Middle frontal gyrus (tissue), 1 donor: ENCODE measurements around the gene MAGI1.

Experiments used
- DNase-seq: peaks from one replicate; pipeline ENCODE4 v3.0.0-alpha.2; 2015; ENCODE audit warnings: low spot score; ENCODE audit errors: extremely low spot score

The MAGI1 gene

GRCh38 chr3:65843732-65844131, 195.0 kb downstream of the MAGI1 start:
- DNase-seq = no peak

GRCh38 chr3:65837604-65838003, 201.1 kb downstream of the MAGI1 start:
- DNase-seq = no peak

GRCh38 chr3:65836047-65836446, 202.7 kb downstream of the MAGI1 start:
- no peak for DNase-seq

GRCh38 chr3:65833761-65834505, 204.8 kb downstream of the MAGI1 start:
- no peak for DNase-seq

DNA sequence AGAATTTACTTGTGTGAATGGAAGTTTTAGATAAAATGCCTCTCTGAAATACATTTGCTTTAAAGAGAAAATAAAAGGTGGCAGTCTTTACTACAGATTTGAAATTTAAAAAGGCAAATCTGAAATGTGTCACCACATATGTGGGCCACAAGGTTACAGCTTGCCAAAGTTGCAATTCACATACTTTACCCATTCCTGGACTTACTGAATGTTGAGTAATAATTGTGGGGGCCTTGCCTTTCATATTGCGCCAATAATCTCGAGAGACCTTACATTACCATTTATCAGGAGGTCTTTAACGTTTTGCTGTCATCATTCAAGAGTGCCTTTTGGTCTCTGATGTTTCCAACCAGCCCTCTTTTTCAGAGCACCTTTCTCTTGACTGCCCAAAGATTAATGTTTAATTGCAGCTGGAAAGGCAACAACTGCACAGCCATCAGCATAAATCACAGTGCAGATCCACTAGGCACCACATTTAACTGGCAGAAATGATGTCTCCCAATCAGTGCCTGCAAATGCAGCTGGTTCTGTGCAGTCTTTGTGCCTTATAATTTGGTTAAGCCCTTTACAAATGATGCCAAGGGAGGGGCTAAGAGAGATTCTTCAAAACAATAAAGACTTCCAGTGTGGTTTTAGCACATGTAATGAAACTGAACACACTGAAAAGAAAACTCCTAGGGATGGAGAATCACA, 206.8 kb downstream of the MAGI1 start:
- DNase-seq = no peak

GRCh38 chr3:65830948-65831732, 207.6 kb downstream of the MAGI1 start:
- no peak for DNase-seq

DNA sequence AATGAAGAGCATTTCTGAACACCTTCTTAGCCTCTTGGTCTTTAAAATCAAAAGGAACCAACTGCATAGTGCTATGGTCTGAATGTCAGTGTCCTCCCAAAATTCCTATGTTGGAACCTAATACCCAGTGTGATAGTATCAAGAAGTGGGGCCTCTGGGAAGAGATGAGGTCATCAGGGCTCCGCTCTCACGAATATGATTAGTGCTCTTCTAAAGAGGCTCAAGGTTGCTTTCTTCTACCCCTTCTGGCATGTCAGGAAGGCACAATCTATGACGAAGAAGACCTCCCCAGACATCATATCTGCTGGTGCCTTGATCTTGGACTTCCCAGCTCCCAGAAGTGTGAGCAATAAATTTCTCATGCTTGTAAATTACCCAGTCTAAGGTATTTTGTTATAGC, 209.5 kb downstream of the MAGI1 start:
- no peak for DNase-seq

- DNase-seq = no peak
Measured at GRCh38 chr3:65828706-65829105, 210.0 kb downstream of the MAGI1 start.

DNA sequence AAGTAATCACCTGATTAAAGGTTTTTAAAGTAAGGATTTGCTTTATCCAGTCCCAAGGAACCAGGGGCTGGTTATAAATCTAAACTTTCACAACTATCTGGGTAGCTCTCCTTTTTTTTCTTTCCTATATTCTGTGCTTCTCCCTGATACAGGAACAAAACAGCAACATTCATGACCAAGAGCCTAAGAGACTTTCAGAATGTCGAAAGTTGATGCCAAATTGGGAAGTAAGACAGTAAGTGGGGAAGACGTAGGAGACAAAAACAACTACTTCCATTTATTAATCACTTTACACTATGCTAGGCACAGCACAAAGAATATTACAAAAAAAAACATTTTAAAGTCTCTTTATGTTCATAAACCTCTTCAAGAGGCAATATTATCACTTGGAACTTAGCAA, 211.6 kb downstream of the MAGI1 start:
- no peak for DNase-seq

DNA sequence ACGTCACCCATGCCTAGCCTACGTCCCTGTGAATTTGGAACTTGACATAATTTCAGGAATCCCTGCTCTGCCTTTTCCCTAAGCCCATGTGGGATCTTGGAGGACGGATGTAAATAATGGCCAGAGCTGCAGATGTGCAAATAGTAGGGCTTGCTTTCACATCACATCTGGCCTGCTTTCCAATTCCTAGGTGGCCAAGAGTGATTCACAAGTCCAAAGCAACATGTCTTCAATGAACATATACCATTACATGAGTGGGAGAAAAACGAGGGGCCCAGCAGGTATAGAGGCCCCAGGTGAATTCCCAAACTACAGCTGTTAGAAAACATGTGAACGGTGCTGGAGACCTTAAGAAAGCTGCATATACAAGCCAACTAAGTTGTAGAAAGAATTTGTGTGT, 214.6 kb downstream of the MAGI1 start:
- DNase-seq = no peak

- DNase-seq = no peak
Measured at GRCh38 chr3:65820600-65820999, 218.1 kb downstream of the MAGI1 start.

GRCh38 chr3:65819896-65820295, 218.8 kb downstream of the MAGI1 start:
- no peak for DNase-seq

GRCh38 chr3:65817553-65818126, 221.1 kb downstream of the MAGI1 start:
- no peak for DNase-seq

DNA sequence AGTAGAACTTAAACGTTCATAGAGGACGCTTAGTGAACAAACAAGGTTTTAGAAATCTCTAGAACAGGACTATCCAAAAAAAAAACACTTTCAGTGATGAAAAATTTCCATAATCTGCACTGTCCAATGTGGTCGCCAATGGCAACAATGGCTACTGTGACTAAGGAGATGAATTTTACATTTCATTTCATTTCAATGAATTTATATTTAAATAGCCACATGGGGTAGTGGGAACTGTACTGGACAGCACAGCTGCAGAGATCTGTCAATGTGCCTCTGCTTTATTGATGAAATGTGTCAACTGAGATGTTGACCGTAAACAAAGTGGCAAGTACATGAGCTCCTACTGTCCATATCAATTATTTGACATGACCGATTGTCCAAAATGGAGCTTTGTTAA, 222.5 kb downstream of the MAGI1 start:
- no peak for DNase-seq

DNA sequence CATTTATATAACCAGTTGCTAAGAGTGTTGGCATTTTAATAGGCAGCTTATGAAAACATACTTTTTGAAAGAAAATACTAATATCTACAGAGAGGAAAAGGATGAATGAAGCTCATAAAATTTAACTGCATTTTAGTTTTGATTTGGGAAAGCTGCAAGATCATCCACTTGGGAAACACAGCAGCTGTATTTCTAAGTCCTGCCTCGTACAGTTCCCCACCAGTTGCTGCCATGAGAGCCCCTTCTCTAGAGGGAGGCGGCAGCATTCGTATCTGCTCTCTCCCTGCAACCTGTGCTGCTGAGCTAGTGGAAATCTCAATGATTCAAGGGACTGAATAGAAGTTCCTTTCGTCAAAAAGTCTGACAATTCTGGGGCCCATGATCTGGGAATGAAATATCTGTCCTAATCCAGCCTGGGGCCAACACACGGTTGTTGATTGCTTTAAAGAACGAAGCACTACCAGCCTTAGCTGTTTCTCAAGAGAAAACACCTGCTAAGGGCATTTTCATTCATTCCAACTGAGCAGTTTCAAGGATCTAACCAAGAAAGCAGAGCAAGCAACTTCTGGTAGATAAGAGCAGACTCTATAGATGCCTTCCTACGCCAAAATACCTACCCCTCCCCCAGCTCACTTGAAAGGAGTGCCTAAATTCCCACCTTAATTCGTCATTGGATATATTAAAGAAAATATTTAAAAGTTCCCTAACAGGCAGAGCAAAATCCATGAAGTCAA, 223.7 kb downstream of the MAGI1 start:
- DNase-seq = no peak

DNA sequence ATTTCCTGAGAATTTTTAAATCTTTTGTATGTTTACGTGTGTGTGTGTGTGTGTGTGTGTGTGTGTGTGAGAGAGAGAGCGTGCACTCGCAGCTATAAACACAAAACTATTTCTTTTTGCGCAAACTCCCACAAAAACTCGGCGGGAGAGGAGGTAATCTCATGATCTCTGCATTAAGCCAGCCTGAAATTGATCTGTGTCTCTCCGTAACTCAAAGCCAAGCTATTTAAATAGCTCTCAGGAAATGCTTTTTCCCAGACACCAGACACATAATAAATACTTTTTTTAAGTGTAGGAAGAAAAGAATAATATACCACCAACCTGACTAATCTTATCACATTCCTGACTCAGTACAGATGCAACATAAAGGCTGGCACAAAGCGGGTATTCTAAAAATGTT, 226.8 kb downstream of the MAGI1 start:
- no peak for DNase-seq

GRCh38 chr3:65811086-65811761, 227.5 kb downstream of the MAGI1 start:
- no peak for DNase-seq

- DNase-seq = no peak
Measured at GRCh38 chr3:65810302-65810701, 228.4 kb downstream of the MAGI1 start.

DNA sequence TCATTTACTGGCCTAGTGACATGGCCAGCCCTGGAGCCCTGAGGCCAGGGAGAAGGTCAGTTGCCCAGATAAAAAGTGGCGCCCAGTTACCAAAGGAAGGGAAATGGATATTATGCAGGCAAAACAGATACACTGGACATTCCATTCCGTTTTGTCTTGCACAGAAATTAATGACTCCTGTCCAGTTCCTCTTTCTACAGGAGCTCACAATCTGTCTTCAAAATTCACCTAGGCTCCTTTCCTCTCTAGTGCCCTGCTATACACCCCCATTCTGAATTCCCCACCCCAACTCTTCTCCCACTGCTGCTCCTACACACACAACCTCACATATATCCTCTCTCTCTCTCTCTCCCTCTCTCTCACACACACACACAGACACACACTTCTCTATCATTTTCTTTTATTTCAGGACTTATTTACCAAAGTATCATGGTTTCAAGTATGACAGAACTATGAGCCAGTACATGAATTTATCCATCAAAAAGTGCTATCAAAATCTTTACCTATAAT, 229.0 kb downstream of the MAGI1 start:
- DNase-seq = no peak

- no peak for DNase-seq
Measured at GRCh38 chr3:65808824-65809223, 229.9 kb downstream of the MAGI1 start.
